Measurements from ENCODE around the gene KCNA2. TPM values are rescaled to one million over a fixed set of nuclear protein-coding genes. Genes with fewer than 3 reads are reported as not detected.

The KCNA2 gene
- total and polyA plus RNA-seq, 5 experiments from 2014 or later: 0.22 to 0.23 TPM; not detected in 3

- no peak overlapping the region for H3K4me3 Mint-ChIP-seq
- peaks cover 3 to 20% (median 11%) of the 10 kb centered on the region in 5 donors for H3K27me3 Mint-ChIP-seq
- no peak overlapping the region for H3K27ac Mint-ChIP-seq
- ATAC-seq (no peak), DNase-seq (no peak)
- peaks cover 0 to 2% (median 0%) of the 10 kb centered on the region in 4 donors for H3K4me1 Mint-ChIP-seq
- POLR2A ChIA-PET: no interaction called here
- no peaks in the 10 kb centered on the region for H3K36me3 Mint-ChIP-seq
- H3K9me3 Mint-ChIP-seq: no peaks in the 10 kb centered on the region
These were observed 10.8 kb downstream of the KCNA2 start for GRCh38 chr1:110595353-110595710.

GRCh38 chr1:110594456-110595352, 11.5 kb downstream of the KCNA2 start:
- Mint-ChIP-seq H3K36me3 (no peaks in the 10 kb centered on the region), H3K4me1 (peaks cover 0 to 2% (median 0%) of the 10 kb centered on the region in 4 donors), H3K27me3 (peaks cover 3 to 17% (median 11%) of the 10 kb centered on the region in 5 donors), H3K9me3 (no peaks in the 10 kb centered on the region), H3K4me3 (no peak overlapping the region), H3K27ac (no peak overlapping the region)
- DNase-seq (no peak), ATAC-seq (no peak)
- POLR2A ChIA-PET: no interaction called here

GRCh38 chr1:110593902-110594301, 12.3 kb downstream of the KCNA2 start:
- Mint-ChIP-seq H3K9me3 (no peaks in the 10 kb centered on the region), H3K27ac (no peak overlapping the region), H3K27me3 (peaks cover 3 to 11% (median 10%) of the 10 kb centered on the region in 5 donors), H3K4me3 (no peak overlapping the region), H3K4me1 (peaks cover 0 to 2% (median 0%) of the 10 kb centered on the region in 4 donors), H3K36me3 (no peaks in the 10 kb centered on the region)
- DNase-seq: no peak
- no peak for ATAC-seq
- POLR2A ChIA-PET: no interaction called here

GRCh38 chr1:110591956-110592355, 14.2 kb downstream of the KCNA2 start:
- Mint-ChIP-seq H3K36me3 (no peaks in the 10 kb centered on the region), H3K9me3 (no peaks in the 10 kb centered on the region), H3K4me3 (no peak overlapping the region), H3K27me3 (peaks cover 2 to 23% (median 15%) of the 10 kb centered on the region in 5 donors), H3K4me1 (peaks cover 0 to 2% (median 0%) of the 10 kb centered on the region in 4 donors), H3K27ac (peak overlapping the region in 1 of 10 donors; percentile 11)
- no peak for ATAC-seq
- POLR2A ChIA-PET: interaction anchor here (0.6 kb wide), 1 partner anchor 1479 kb away, joined by 5 read pairs; no protein-coding TSS in a partner anchor
- DNase-seq: no peak

GRCh38 chr1:110588991-110589390, 17.2 kb downstream of the KCNA2 start:
- POLR2A ChIA-PET: no interaction called here
- Mint-ChIP-seq H3K27ac (no peak overlapping the region), H3K27me3 (peaks cover 2 to 21% (median 15%) of the 10 kb centered on the region in 5 donors), H3K36me3 (no peaks in the 10 kb centered on the region), H3K4me3 (no peak overlapping the region), H3K4me1 (no peaks in the 10 kb centered on the region), H3K9me3 (no peaks in the 10 kb centered on the region)
- DNase-seq: no peak
- no peak for ATAC-seq

- POLR2A ChIA-PET: no interaction called here
- Mint-ChIP-seq H3K27ac (no peak overlapping the region), H3K4me3 (no peak overlapping the region), H3K27me3 (peaks cover 2 to 21% (median 15%) of the 10 kb centered on the region in 5 donors), H3K4me1 (no peaks in the 10 kb centered on the region), H3K9me3 (no peaks in the 10 kb centered on the region), H3K36me3 (no peaks in the 10 kb centered on the region)
- no peak for ATAC-seq
- no peak for DNase-seq
These were observed 17.7 kb downstream of the KCNA2 start for GRCh38 chr1:110588486-110588885.

GRCh38 chr1:110587906-110588305, 18.3 kb downstream of the KCNA2 start:
- Mint-ChIP-seq H3K27me3 (peaks cover 2 to 21% (median 15%) of the 10 kb centered on the region in 5 donors), H3K36me3 (no peaks in the 10 kb centered on the region), H3K4me1 (no peaks in the 10 kb centered on the region), H3K4me3 (no peak overlapping the region), H3K9me3 (no peaks in the 10 kb centered on the region), H3K27ac (no peak overlapping the region)
- ATAC-seq (no peak), DNase-seq (no peak)
- POLR2A ChIA-PET: no interaction called here

GRCh38 chr1:110585481-110585880, 20.7 kb downstream of the KCNA2 start:
- no peaks in the 10 kb centered on the region for H3K4me1 Mint-ChIP-seq
- no peak for DNase-seq
- POLR2A ChIA-PET: no interaction called here
- H3K27me3 Mint-ChIP-seq: peaks cover 0 to 21% (median 10%) of the 10 kb centered on the region in 5 donors
- H3K36me3 Mint-ChIP-seq: no peaks in the 10 kb centered on the region
- peak overlapping the region in 1 of 10 donors; percentile 54 for H3K27ac Mint-ChIP-seq
- H3K4me3 Mint-ChIP-seq: no peak overlapping the region
- no peak for ATAC-seq
- no peaks in the 10 kb centered on the region for H3K9me3 Mint-ChIP-seq

- Mint-ChIP-seq H3K4me3 (no peak overlapping the region), H3K27me3 (peaks cover 0 to 20% (median 17%) of the 10 kb centered on the region in 5 donors), H3K36me3 (no peaks in the 10 kb centered on the region), H3K27ac (no peak overlapping the region), H3K9me3 (no peaks in the 10 kb centered on the region), H3K4me1 (no peaks in the 10 kb centered on the region)
- DNase-seq: no peak
- POLR2A ChIA-PET: no interaction called here
- ATAC-seq: no peak
These were observed 22.1 kb downstream of the KCNA2 start for GRCh38 chr1:110584045-110584444.

GRCh38 chr1:110583505-110583904, 22.7 kb downstream of the KCNA2 start:
- POLR2A ChIA-PET: no interaction called here

GRCh38 chr1:110582378-110582777, 23.8 kb downstream of the KCNA2 start:
- no peak for ATAC-seq
- H3K36me3 Mint-ChIP-seq: no peaks in the 10 kb centered on the region
- POLR2A ChIA-PET: no interaction called here
- no peak overlapping the region for H3K27ac Mint-ChIP-seq
- H3K27me3 Mint-ChIP-seq: peaks cover 0 to 15% (median 5%) of the 10 kb centered on the region in 5 donors
- no peak overlapping the region for H3K4me3 Mint-ChIP-seq
- H3K4me1 Mint-ChIP-seq: no peaks in the 10 kb centered on the region
- H3K9me3 Mint-ChIP-seq: peaks cover 0 to 2% (median 0%) of the 10 kb centered on the region in 9 donors
- DNase-seq: no peak

More at GRCh38 chr1:110583505-110583904, 22.7 kb downstream of the KCNA2 start:
- no peaks in the 10 kb centered on the region for H3K4me1 Mint-ChIP-seq
- H3K27ac Mint-ChIP-seq: no peak overlapping the region
- no peaks in the 10 kb centered on the region for H3K36me3 Mint-ChIP-seq
- H3K9me3 Mint-ChIP-seq: peaks cover 0 to 2% (median 0%) of the 10 kb centered on the region in 9 donors
- H3K27me3 Mint-ChIP-seq: peaks cover 0 to 22% (median 15%) of the 10 kb centered on the region in 5 donors
- no peak for DNase-seq
- no peak for ATAC-seq
- no peak overlapping the region for H3K4me3 Mint-ChIP-seq

GRCh38 chr1:110581682-110582145, 24.4 kb downstream of the KCNA2 start:
- DNase-seq (no peak), ATAC-seq (no peak)
- Mint-ChIP-seq H3K4me3 (no peak overlapping the region), H3K27me3 (peaks cover 0 to 15% (median 5%) of the 10 kb centered on the region in 5 donors), H3K9me3 (peaks cover 0 to 2% (median 0%) of the 10 kb centered on the region in 9 donors), H3K27ac (no peak overlapping the region), H3K36me3 (no peaks in the 10 kb centered on the region), H3K4me1 (no peaks in the 10 kb centered on the region)
- POLR2A ChIA-PET: no interaction called here

- no peak for ATAC-seq
- POLR2A ChIA-PET: no interaction called here
- H3K27ac Mint-ChIP-seq: no peak overlapping the region
- H3K27me3 Mint-ChIP-seq: peaks cover 0 to 16% (median 5%) of the 10 kb centered on the region in 5 donors
- no peaks in the 10 kb centered on the region for H3K36me3 Mint-ChIP-seq
- H3K9me3 Mint-ChIP-seq: peaks cover 0 to 2% (median 0%) of the 10 kb centered on the region in 9 donors
- H3K4me3 Mint-ChIP-seq: no peak overlapping the region
- no peak for DNase-seq
- H3K4me1 Mint-ChIP-seq: no peaks in the 10 kb centered on the region
These were observed 25.9 kb downstream of the KCNA2 start for GRCh38 chr1:110580244-110580643.
